Smooth muscle cell (in vitro differentiated cells): ENCODE results near the gene CHST14. TPM values are rescaled to one million over a fixed set of nuclear protein-coding genes. Genes with fewer than 3 reads are reported as not detected.

Source experiments
- DNase-seq: peaks from one replicate; lab custom pipeline; 2025; ENCODE audit not compliant: unreplicated experiment; lab: John Stamatoyannopoulos, UW
- H2AFZ ChIP-seq: fragments of 200-600 bp; sonication (generic); 2 replicates; pipeline ENCODE4 v1.6.0; 2016; ENCODE audit warnings: antibody characterized with exemption, low read depth, mild to moderate bottlenecking
- H3F3A ChIP-seq: fragments of 200-600 bp; sonication (generic); 2 replicates; pipeline ENCODE4 v1.6.0; 2017; ENCODE audit warnings: antibody characterized with exemption, low read depth
- H3K27ac ChIP-seq: fragments of 200-600 bp; sonication (generic); 2 replicates; pipeline ENCODE4 v1.5.1; 2016; ENCODE audit warnings: low read depth, mild to moderate bottlenecking
- H3K27me3 ChIP-seq: fragments of 200-600 bp; sonication (generic); 2 replicates; pipeline ENCODE4 v1.6.1; 2016; ENCODE audit warnings: low read depth, mild to moderate bottlenecking
- H3K36me3 ChIP-seq: fragments of 200-600 bp; sonication (generic); 2 replicates; pipeline ENCODE4 v1.5.1; 2016; ENCODE audit warnings: low read depth
- H3K4me1 ChIP-seq: fragments of 200-600 bp; sonication (generic); 2 replicates; pipeline ENCODE4 v1.5.1; 2016; ENCODE audit warnings: low read depth
- H3K4me2 ChIP-seq: fragments of 200-600 bp; sonication (generic); 2 replicates; pipeline ENCODE4 v1.6.0; 2016; ENCODE audit warnings: mild to moderate bottlenecking
- H3K4me3 ChIP-seq: fragments of 200-600 bp; sonication (generic); 2 replicates; pipeline ENCODE4 v1.5.1; 2016; ENCODE audit warnings: mild to moderate bottlenecking
- H3K79me2 ChIP-seq: fragments of 200-600 bp; sonication (generic); 2 replicates; pipeline ENCODE4 v1.6.0; 2016; ENCODE audit warnings: low read depth, mild to moderate bottlenecking
- H3K9ac ChIP-seq: fragments of 200-600 bp; sonication (generic); 2 replicates; pipeline ENCODE4 v1.6.0; 2016; ENCODE audit warnings: low read depth
- H3K9me3 ChIP-seq: fragments of 200-600 bp; sonication (generic); replicated peaks from 2 replicates; pipeline ENCODE4 v1.5.1; 2016; ENCODE audit warnings: low read depth
- H4K20me1 ChIP-seq: fragments of 200-600 bp; sonication (generic); 2 replicates; pipeline ENCODE4 v1.6.0; 2016; ENCODE audit warnings: low read depth
- CTCF ChIP-seq: fragments of 200-600 bp; sonication (generic); IDR thresholded peaks from 2 replicates; pipeline ENCODE4 v1.5.1; 2017; ENCODE audit warnings: borderline replicate concordance, mild to moderate bottlenecking, antibody characterized with exemption; ENCODE audit not compliant: insufficient read depth, poor library complexity, severe bottlenecking
- WGBS: methylation state at CpG from one replicate; pipeline ENCODE4 v1.1.7; 2016; ENCODE audit warnings: low lambda C conversion rate; 5-methylcytosine and 5-hydroxymethylcytosine counted together
- polyA plus RNA-seq: library from polyadenylated mRNA; unstranded; fragments of >200 nt; fragmentation: Nextera tagmentation; extraction: Ambion mirVana; gene quantifications from 2 replicates; pipeline ENCODE4 v1.2.1, GENCODE V29; 2016
- total RNA-seq: library from RNA; depleted of rRNA; stranded (reverse); fragments of >200 nt; gene quantifications from 2 replicates; pipeline ENCODE4 v1.2.3, GENCODE V29; 2014

The CHST14 gene
- total RNA-seq (19.1 and 20.5 TPM in 2 replicates), polyA plus RNA-seq (23.7 and 24.6 TPM in 2 replicates)

- no peaks in the 10 kb centered on the region for H3K36me3 ChIP-seq
- no peaks in the 10 kb centered on the region for H4K20me1 ChIP-seq
- DNase-seq, result peak; percentile 60
- WGBS, result 1% methylated on average over 20 of the region's 52 CpGs
- H3K27ac ChIP-seq, result peak within 1 kb of the TSS; percentile 82
- H3K79me2 ChIP-seq, result no peaks in the 10 kb centered on the region
- peak within 1 kb of the TSS; percentile 72 for H2AFZ ChIP-seq
- H3K9ac ChIP-seq, result peak within 1 kb of the TSS; percentile 68
- H3K4me3 ChIP-seq, result peak within 1 kb of the TSS; percentile 84
- peaks cover 16% of the 10 kb centered on the region for H3F3A ChIP-seq
- H3K4me2 ChIP-seq, result peak within 1 kb of the TSS; percentile 100
- H3K4me1 ChIP-seq, result peaks cover 12% of the 10 kb centered on the region
- TF ChIP-seq CTCF, result no peak
- no peaks in the 10 kb centered on the region for H3K9me3 ChIP-seq
- no peaks in the 10 kb centered on the region for H3K27me3 ChIP-seq
These were observed at the start of gene CHST14 for GRCh38 chr15:40470423-40471104. Gene CHST14 (plus strand): TSS chr15:40470984. CDS start chr15:40471214, 230 bp downstream.

- Histone ChIP-seq H3K9ac (no peak overlapping the region), H4K20me1 (no peaks in the 10 kb centered on the region), H3K4me1 (no peaks in the 10 kb centered on the region), H3K4me3 (peak overlapping the region; percentile 18), H3K27ac (no peak overlapping the region), H3F3A (peaks cover 5% of the 10 kb centered on the region), H2AFZ (no peak overlapping the region), H3K79me2 (no peaks in the 10 kb centered on the region), H3K9me3 (no peaks in the 10 kb centered on the region), H3K36me3 (no peaks in the 10 kb centered on the region), H3K4me2 (peak overlapping the region; percentile 81), H3K27me3 (no peaks in the 10 kb centered on the region)
- WGBS, result 18% methylated on average over 31 of the region's 31 CpGs
- DNase-seq, result peak; percentile 35
- TF ChIP-seq CTCF, result peak; percentile 88
These were observed 49.3 kb upstream of the CHST14 start for GRCh38 chr15:40421246-40422157.

- WGBS, result 97% methylated on average over 6 of the region's 6 CpGs
- H3K4me3 ChIP-seq, result no peak overlapping the region
- no peaks in the 10 kb centered on the region for H4K20me1 ChIP-seq
- no peak overlapping the region for H3K4me2 ChIP-seq
- no peaks in the 10 kb centered on the region for H3K9me3 ChIP-seq
- no peak overlapping the region for H3K9ac ChIP-seq
- no peak overlapping the region for H3K27ac ChIP-seq
- TF ChIP-seq CTCF, result no peak
- no peak for DNase-seq
- no peaks in the 10 kb centered on the region for H3K4me1 ChIP-seq
- H3F3A ChIP-seq, result peaks cover 5% of the 10 kb centered on the region
- H3K79me2 ChIP-seq, result no peaks in the 10 kb centered on the region
- no peaks in the 10 kb centered on the region for H3K36me3 ChIP-seq
- no peak overlapping the region for H2AFZ ChIP-seq
- no peaks in the 10 kb centered on the region for H3K27me3 ChIP-seq
These were observed 46.2 kb upstream of the CHST14 start for GRCh38 chr15:40424483-40425115.
